ENCODE measurements around the gene GNPTAB.
"Not testable (repeated sequence)": the region's sequence is repeated elsewhere in the genome, so short reads cannot be mapped to it uniquely, and the experiment has no call there.

Gene GNPTAB

DNA sequence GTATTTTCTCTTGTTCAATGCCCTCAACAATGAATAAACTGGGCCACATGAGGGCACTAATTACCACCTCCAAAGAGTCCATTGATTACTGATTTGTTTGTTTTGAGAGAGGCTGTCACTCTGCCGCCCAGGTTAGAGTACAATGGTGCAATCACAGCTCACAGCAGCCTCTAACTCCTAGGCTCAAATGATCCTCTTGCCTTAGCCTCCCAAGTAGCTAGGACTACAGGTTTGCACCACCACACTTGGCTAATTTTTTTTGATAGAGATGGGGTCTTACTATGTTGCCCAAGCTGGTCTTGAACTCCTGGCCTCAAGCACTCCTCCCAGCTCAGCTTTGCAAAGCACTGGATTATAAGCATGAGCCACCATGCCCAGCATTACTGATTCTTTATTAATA, 63.2 kb downstream of the GNPTAB start:
- DNase-seq = no peak

DNA sequence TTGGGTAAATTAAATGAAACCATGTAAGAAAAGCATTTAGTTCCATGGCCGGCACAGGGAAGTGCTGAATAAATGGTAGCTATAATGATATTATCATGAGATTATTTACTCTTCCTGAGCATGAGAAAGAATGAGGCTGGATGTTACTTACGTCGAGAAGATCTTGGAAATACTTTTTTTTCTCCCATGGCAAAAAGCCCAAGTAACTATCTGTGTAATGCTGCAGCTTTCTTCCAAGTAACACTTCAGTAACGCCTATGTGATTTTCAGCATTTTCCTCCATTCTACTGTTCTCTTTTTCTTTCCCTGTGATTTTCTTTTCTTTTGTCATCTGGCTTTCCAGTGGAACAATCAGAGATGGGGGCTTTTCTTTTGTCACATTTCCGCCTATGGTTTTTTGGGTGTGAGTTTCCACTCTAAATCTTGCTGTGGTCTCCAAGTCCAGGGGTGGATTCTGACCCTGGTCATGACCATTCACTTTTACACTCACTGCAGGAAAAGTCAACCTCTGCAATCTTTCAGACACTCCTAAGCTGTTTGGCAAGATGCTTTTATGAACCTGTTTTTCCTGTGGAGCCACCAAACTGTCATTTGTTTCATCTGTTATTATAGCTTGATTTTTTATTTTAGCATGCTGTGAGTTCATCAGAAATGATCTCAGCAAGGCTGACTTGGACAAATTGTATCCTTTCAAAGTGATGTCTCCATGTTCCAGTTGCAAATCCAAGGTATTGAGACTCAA, 66.5 kb downstream of the GNPTAB start:
- no peak for DNase-seq

DNA sequence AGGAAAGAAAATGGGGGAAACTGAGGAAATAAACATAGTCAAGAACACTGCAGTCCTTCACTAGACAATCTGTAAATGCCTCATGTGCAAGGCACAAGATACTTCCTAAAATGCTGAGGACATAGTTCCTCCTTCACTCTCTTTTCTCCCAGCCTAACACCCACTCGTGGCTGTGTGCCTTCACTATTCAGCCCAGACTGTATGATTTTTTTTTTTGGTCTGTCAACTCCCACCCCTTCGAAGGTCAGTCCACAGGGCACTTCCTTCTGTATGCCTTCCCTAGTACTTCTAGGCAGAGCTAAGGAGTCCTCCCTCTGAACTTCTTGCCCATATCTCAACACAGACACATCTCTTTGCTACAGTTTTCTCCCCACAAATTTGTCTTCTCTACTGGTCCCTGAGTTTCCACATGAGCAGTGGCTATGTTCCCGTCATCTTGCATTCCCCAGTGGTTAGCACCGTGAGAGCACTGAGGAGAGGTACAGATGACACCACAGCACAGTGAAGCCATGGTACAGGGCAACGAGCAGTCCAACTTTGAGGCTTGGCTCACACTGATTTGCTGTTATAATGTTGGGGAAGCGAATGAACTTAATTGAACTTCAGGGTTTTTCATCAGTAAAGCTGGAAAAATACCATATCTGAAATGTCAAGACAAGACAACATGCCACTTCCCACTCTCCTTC, 67.4 kb downstream of the GNPTAB start:
- no peak for DNase-seq

DNA sequence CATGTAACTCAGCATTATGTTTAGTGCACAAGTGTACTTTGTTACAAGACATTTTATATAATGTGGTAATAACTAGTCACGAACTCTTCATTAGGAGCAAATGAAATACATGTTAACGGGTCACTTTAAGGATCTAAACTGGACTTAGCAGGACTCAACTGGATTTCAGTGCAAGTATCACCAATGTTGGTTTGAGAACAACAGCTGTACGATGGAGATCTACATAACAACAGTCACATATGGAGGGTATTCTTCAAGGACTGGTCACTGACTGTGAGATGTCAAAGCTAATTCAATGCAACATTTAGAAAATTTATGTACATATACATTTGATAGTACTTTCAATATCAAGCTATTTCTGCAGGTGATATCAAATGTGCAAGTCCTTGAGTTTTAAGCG, 69.0 kb downstream of the GNPTAB start:
- DNase-seq = no peak

DNA sequence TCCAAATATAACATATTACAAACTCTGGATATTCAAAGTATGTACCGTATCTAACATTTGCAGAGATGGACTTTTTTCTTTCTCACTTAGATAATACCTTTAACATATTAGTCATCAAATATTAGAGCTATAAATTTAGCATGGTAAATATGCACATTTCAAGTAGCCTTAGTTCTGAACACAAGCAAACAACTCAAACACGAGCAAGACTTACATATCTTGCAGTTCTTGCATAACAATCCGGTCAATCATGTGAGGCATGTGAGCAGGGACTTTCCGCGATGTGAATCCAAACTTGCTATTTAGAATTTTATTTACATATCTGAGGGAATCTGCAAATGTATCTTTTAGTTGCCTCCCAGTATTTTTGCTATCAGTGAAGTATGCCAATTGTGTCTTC, 69.4 kb downstream of the GNPTAB start:
- no peak for DNase-seq

DNA sequence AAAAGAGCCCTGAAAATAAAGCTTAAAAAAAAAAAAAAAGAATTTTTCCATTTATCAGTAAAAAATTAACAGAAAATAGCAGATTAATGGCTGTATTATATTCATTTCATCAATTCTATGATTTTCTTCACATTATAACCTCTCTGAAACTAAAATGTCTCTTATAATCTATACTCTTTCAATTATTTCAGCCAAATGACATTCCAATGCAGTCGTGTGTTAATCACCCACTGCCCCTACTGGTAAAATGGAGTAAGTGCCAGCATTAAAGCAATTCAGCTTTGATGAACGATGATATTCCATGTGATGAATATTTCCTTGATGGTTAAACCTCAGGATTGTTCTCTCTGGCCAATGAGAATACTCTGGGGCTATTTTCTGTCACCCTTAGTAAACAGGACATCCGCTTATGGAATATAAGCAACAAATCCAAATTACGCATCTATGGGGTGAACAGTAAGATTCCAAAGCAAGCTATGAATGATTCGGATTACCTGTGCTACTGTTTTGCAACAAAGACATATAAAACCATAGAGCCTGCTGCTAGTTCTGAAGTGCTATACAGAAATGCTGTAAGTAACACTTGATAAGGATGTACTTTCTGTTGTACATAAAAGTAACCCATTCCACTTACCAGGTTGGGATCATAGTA, 71.2 kb downstream of the GNPTAB start:
- peak; percentile 5 for DNase-seq

DNA sequence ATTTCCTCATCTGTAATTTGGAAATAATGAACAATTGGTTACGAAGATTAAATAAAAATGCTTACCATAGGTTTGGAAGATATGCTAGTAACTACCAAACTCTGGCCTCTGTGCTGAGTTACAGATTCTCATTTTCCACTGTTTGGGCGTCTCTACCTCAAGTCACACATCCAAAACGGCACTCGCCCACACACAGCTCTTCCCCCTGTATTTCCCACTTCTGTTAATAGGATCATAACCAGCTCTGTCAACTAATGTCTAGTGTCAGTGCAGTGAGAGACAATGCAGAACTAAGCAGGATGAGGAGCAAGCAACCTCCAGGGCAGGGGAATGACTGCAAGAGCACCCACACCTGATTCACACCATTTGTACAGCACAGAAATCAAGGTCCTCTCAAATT, 80.6 kb downstream of the GNPTAB start:
- DNase-seq = no peak

DNA sequence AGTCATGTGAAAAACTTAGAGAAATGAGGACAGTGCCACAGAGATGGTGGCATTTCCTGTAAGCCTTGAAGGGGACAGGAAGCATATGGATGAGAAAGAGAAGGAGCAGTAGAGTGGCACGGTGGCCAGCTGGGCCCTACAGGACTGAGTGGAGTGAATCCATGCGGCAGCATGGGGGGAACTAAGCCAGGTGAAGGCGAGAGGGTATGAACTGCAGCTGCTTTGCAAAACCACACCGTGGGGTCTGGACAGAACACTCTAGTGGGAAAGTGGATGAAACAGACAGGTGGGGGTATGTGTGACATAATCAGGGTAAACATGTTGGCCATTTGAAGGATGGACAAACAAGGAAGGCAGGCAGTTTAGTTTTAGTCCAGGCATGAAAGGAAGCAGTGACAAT, 81.1 kb downstream of the GNPTAB start:
- no peak for DNase-seq

DNA sequence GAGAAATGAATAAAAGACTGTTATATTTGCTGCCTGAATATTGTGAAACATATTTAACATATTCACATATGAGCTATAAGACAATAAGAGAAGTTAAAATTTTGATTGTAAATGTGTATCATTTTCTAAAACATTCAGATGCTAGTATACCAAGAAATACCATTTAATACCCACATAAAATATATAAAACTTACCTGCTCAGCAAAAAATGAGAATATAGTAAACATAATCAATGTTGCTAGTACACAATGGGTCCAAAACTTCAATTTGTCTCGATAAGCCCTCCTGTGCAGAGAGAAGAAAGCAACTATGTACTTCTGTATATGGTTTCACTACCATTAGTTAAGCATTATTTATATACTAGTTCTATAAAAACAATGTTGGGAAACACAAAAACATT, 81.9 kb downstream of the GNPTAB start:
- DNase-seq = no peak

DNA sequence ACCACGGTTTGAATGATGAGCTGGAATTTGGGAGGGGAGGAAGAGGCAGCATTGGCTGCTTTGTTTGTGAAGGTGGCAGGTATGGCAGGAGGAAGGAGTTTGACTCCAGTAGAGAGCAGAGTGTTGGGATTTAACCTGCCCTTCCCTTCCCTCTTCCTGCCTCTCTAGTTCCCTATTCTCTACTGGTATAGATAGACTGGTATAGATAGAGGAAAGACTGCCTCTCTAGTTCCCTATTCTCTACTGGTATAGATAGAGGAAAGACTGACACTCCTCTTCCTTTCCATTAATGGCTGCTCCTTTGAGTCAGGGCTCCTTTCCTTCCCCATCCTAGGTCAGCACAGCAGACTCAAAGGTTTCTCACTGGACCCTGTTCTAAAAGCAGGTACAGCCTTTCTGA, 83.1 kb downstream of the GNPTAB start:
- DNase-seq = no peak

DNA sequence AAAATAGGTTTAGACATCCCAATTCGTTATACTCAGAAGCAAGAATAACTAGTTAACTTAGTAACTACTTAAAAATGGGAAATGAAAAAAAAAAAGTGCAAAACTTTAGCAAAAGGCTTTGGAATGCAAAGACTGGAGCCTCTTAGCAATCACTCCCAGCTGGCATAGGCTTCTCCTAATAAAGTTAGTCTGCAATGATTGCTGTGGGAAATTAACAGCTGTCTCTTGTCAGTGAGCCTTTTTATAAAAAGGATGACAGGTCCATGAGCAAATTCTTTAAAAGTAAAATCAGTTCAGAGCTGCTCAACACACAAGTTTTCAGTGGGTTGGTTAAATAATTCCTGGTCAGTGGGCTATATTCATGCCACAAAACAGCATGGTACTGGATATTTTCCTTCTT, 84.1 kb downstream of the GNPTAB start:
- DNase-seq = no peak

DNA sequence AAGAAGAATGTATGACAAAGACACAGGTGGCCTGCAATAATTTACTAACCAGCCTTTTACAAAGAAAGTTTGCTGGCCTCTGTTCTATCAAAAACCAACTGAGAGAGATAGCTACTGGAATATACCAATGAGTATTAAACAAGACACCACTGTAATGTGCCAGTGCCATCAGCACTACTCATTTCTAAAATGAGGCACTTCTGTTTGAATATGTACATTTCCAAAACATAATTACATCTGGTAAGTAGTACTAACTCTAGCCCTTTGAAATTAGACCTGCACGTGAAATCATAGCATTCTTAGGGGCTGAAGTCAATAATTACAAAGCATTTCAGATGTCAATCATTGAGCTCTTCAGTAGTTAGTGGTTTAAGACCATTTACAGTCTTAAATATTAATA, 84.6 kb downstream of the GNPTAB start:
- DNase-seq = no peak

DNA sequence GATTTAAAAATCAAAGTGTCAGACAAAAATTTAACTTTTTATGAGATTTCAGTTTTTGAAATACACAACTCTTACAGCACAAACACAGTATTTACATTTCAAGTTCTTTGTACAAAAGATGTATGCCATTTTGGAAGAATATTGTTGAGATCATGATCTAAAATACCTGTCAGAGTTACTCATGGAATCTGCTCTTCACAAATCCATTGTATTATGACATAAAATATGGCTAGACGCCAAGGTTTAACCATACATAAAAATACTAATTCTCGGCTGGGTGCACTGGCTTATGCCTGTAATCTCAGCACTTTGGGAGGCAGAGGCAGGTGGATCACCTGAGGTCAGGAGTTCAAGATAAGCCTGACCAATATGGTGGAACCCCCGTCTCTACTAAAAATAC, 85.3 kb downstream of the GNPTAB start:
- no peak for DNase-seq

DNA sequence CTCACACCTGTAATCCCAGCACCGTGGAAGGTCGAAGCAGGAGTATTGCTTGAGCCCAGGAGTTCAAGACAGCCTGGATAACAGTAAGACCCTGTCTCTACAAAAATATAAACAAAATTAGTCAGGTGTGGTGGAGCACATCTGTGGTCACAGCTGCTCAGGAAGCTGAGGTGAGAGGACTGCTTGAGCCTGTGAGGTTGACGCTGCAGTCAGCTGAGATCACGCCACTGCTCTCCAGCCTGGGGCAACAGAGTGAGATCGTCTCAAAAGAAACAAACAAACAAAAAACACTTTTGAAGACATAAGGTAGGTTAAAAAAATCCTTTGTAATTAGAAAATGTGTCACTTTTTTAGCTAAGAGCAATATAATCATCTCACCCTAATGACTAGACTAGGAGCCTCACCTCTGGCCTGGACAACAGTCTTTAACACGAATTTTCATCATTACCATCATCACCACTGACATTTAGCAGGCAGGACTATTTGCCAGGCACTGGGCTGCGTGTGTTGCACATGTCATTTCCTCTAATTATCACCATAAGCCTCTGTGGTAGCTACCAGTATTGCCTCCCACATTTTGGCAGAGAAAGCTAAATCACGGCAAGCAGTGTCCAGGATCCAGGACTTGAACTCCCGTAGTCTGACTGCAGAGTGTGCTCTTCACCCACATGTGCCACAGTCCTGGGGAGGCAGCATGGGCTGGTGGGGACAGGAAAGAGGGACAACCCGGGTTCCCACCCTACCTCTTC, 86.9 kb downstream of the GNPTAB start:
- no peak for DNase-seq

DNA sequence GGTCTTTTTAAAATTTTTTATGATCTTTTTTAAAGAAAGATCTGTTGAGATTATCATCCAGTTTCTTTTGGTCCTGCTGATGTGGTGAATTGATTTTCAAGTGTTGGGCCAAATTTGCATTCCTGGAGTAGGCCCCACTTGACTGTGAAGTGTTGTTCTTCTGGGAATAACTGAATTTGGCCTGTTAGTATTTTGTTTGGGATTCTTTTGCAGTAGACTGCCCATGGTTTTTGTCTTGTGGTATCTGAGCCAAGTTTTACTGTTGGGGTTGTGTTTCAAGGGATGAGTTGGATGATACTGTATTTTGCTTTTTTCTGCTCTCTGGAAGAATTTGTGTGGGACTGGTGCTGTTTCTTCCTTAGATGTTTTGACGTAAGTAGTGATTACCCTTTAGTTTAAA, 87.5 kb downstream of the GNPTAB start:
- peak; percentile 31 for DNase-seq

DNA sequence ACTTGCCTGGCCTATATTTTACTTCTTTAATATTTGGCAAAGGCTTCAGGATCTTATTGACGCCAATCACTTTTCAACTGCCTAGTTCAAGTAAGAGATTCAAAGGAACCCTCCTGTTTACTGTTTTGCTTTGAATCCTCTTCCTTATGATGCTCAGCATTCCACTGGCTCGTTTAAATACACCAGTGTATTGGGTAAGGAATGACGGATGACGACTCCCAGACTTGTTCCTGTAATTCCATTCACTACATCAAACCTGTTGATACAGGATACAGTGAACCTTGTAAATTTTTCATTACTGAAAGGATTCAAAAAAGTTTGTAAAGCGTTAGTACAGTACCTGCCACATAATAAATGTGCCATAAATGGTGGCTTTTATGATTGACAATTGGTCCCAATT, 89.8 kb downstream of the GNPTAB start:
- no peak for DNase-seq

DNA sequence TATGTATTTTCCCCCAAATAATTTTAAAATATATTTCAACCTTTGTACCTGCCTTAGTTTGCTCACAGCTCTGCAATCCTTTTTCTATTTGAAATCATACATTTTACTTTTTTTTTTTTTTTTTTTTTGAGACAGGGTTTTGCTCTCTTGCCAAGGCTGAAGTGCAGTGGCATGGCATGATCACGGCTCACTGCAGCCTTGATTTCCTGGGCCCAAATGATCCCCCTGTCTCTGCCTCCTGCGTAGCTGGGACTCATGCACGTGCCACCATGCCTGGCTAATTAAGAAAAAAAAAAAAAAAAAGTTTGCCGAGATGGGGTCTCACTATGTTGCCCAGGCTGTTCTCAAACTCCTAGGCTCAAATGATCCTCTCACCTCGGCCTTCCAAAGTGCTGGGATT, 90.2 kb downstream of the GNPTAB start:
- no peak for DNase-seq

DNA sequence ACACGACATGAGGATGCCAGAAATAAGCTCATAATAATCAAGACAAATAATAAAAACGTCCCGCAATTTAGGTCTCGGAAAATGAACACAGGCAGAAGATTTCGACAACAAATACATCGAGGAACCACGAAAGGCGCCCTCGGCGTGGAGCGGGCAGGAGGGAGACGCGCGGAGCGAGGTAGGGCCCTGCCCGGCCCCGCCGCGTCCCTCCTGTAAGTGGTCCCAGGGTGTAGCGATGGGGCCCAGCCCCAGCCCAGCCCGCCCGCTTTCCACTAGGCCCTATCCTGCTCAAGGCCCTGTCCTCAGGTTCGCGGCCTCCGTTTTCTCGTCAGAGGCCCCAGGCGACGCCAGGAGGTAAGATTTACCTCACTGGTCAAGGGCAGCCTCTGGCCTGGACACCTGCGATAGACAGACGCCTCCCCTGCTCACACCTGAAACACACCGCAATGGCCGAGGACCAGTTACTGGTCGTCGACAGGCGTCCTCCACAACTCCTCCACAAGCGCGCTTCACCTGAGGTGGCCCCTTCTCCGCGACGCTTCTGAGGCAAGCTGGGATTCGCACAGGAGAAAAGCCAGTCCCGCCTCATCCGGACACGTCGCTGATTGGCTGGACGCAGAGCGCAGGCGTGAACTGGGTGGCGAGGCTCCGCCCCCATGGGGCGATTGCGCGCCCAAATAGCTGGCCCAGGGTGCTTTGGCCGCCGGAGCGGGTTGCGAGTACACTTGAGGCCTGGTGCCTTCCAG, 91.7 kb downstream of the GNPTAB start, which contains the start of gene SYCP3:
Gene SYCP3 (minus strand): TSS at position 543 of the 746 bp plus-strand sequence. CDS start 1,527 bp downstream, outside the sequence.
- no peak for DNase-seq

DNA sequence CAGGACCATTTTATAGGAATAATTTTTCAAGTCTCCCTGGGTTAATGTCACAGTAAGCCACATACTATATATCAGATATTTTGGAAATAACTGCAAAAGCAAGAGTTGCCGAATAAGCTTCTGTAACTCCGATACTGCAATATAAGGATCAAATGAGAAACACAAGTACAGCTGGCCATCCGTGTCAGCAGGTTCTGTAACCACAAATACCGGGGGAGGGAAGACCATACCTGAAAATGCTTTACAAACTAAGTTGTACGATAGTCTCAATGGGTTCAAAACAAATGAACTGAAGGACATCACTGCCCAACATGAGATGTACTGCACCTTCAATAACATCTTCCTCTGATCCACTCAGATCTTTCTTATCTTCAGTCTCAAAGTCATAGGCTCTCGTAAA, 93.3 kb downstream of the GNPTAB start:
- DNase-seq = no peak

DNA sequence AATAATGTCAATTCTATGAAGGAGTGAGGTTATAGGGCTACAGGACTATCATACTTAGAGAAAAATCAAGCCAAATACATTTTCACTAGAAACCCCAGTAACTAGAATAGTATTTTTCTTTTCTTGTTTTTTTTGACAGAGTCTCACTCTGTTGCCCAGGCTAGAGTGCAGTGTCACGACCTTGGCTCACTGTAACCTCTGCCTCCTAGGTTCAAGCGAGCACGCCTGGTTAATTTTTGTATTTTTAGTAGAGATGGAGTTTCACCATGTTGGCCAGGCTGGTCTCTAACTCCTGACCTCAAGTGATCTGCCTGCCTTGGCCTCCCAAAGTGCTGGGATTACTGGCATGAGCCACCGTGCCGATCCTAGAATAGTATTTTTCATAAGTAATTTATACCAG, 96.3 kb downstream of the GNPTAB start:
- DNase-seq = not testable (repeated sequence)

DNA sequence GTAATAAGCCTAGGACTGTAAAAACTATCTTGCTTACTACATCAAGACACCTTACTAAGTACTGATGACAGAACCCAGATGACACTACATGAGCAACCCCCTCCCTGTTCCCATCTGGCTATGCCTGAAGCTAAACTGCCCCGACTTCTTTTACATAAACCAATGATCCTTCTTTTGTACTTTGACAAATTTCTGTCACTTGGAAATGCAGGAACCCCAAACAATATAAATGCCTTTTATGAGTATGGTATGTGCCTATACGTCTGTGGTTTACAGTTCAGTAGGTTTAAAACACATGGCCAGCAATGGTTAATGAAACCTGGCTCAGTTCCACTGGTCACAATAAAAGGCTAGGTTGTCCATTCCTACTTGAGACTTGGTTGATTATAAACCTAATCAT, 97.6 kb downstream of the GNPTAB start:
- no peak for DNase-seq

DNA sequence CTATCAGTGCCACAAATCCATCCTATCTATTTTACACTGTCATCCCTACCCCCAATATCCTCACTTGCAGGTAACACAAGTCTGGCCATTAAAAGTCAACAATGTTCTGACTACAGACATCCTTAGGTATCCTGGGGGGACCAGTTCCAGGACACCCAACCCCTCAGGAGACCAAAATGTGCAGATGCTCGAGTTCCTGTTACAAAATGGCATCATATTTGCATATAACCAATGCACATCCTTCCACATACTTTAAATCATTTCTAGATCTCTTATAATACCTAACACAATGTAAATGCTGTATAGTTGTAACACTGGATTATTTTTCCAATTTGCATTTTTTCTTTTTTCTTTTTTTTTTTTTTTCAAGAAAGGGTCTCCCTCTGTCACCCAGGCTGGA, 98.4 kb downstream of the GNPTAB start:
- no peak for DNase-seq

DNA sequence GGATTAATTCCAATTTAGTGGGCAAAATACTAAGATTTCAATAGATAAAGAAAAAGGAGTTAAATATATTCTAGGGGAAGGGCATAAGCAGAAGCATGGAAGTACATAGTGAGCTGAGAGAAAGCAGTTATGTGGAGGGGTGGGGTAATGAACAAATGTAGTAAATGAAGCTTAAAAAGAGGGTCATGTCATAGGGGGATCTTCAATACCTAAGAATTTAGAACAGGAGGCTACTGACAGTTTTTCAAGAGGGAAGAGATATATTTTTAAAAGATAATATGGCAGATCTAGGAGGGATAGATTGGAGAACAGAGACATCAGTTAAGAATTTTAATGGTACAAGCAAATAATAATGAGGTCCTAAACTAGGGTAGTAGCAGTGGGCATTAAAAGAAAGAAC, 100.9 kb downstream of the GNPTAB start:
- DNase-seq = no peak

Measured in DMS79 treated with DMSO at 0.1 percent for 48 hours (cell line).